Measurements from ENCODE around the gene TRABD. TPM values are rescaled to one million over a fixed set of nuclear protein-coding genes. Genes with fewer than 3 reads are reported as not detected.

The TRABD gene
- polyA plus RNA-seq, 1 of the 3 experiments (the other 2 are of a cell fraction): 50.6 TPM

- Histone ChIP-seq H3K9ac (no peak overlapping the region), H3K9me3 (no peaks in the 10 kb centered on the region), H3K9me2 (no peaks in the 10 kb centered on the region), H2AFZ (ENCODE audit: low read depth) (no peak overlapping the region), H3F3A (replicated peaks; ENCODE audit: insufficient read depth) (no peaks in the 10 kb centered on the region), H3K4me3 (ENCODE audit: low read depth in 2 of 2, low read length in 1 of 2) (no peak overlapping the region), H3K4me2 (no peak overlapping the region), H3K27ac (ENCODE audit: low read depth in 2 of 2, low read length in 1 of 2) (no peak overlapping the region), H3K4me1 (ENCODE audit: control insufficient read depth in 1 of 2, insufficient read depth in 2 of 2, low read depth in 1 of 2, low read length in 1 of 2) (no peaks in the 10 kb centered on the region), H3K27me3 (ENCODE audit: insufficient read depth) (no peaks in the 10 kb centered on the region), H3K79me2 (ENCODE audit: insufficient read depth) (peaks cover 11% of the 10 kb centered on the region; the same call in 1 of the 2 replicates), H3K36me3 (replicated peaks in 1 of 2; ENCODE audit: control insufficient read depth in 1 of 2, insufficient read depth in 2 of 2, low read length in 1 of 2) (peaks cover 0 to 42% of the 10 kb centered on the region in 2 experiments), H4K20me1 (ENCODE audit: insufficient read depth) (no peaks in the 10 kb centered on the region)
- ChIA-PET CTCF (interaction anchor here (0.6 to 1.4 kb wide), 4 partner anchors 11 to 77 kb away, joined by 3 to 5 read pairs (median 3); no protein-coding TSS in a partner anchor), POLR2A (interaction anchor here (0.6 kb wide), 1 partner anchor 920 kb away, joined by 4 read pairs; no protein-coding TSS in a partner anchor)
- 97% methylated on average over 26 of the region's 31 CpGs for WGBS (ENCODE audit: low lambda C conversion rate)
- TF ChIP-seq MAX (IDR thresholded peaks at IDR 0.05; ENCODE audit: low read depth) (no peak), FOSL2 (IDR thresholded peaks at IDR 0.05; ENCODE audit: borderline replicate concordance, low read depth) (no peak)
- DNase-seq: no peak
These were observed 40.6 kb downstream of the TRABD start for GRCh38 chr22:50226063-50226874.

GRCh38 chr22:50226875-50227165, 41.1 kb downstream of the TRABD start:
- no peak overlapping the region for H3K4me3 ChIP-seq (ENCODE audit: low read depth in 2 of 2, low read length in 1 of 2)
- ChIA-PET CTCF (interaction anchor here (0.9 to 2.1 kb wide), 5 partner anchors 10 to 272 kb away, joined by 3 to 13 read pairs (median 3); no protein-coding TSS in a partner anchor), POLR2A (no interaction called here)
- no peak overlapping the region for H2AFZ ChIP-seq (ENCODE audit: low read depth)
- no peak for DNase-seq
- no peaks in the 10 kb centered on the region for H3K9me2 ChIP-seq
- H3K4me2 ChIP-seq: no peak overlapping the region
- H3F3A ChIP-seq (replicated peaks; ENCODE audit: insufficient read depth): no peaks in the 10 kb centered on the region
- no peaks in the 10 kb centered on the region for H3K27me3 ChIP-seq (ENCODE audit: insufficient read depth)
- no peak overlapping the region for H3K27ac ChIP-seq (ENCODE audit: low read depth in 2 of 2, low read length in 1 of 2)
- H3K9ac ChIP-seq: no peak overlapping the region
- no peaks in the 10 kb centered on the region for H3K9me3 ChIP-seq
- H3K79me2 ChIP-seq (ENCODE audit: insufficient read depth): peaks cover 11% of the 10 kb centered on the region; the same call in 1 of the 2 replicates
- H3K36me3 ChIP-seq (replicated peaks in 1 of 2; ENCODE audit: control insufficient read depth in 1 of 2, insufficient read depth in 2 of 2, low read length in 1 of 2): peaks cover 0 to 36% of the 10 kb centered on the region in 2 experiments
- no peaks in the 10 kb centered on the region for H4K20me1 ChIP-seq (ENCODE audit: insufficient read depth)
- no peaks in the 10 kb centered on the region for H3K4me1 ChIP-seq (ENCODE audit: control insufficient read depth in 1 of 2, insufficient read depth in 2 of 2, low read depth in 1 of 2, low read length in 1 of 2)
- 100% methylated on average over 4 of the region's 18 CpGs for WGBS (ENCODE audit: low lambda C conversion rate)
- TF ChIP-seq JUND (IDR thresholded peaks at IDR 0.05) (no peak), SMC3 (IDR thresholded peaks at IDR 0.05; ENCODE audit: low read depth, low read length) (no peak), EZH2phosphoT487 (IDR thresholded peaks at IDR 0.05; ENCODE audit: borderline replicate concordance, low read depth) (no peak), ZBTB33 (IDR thresholded peaks at IDR 0.05; ENCODE audit: borderline replicate concordance, low read depth) (no peak), TEAD4 (IDR thresholded peaks at IDR 0.05; ENCODE audit: borderline replicate concordance, insufficient read depth) (no peak), TAF1 (IDR thresholded peaks at IDR 0.05; ENCODE audit: borderline replicate concordance, low read depth, low read length) (no peak), GABPA (IDR thresholded peaks at IDR 0.05; ENCODE audit: low read depth) (no peak), EP300 (IDR thresholded peaks at IDR 0.05; ENCODE audit: borderline replicate concordance in 1 of 2, low read depth in 1 of 2, low read length in 1 of 2) (no peak), MXI1 (IDR thresholded peaks at IDR 0.05; ENCODE audit: low read depth, low read length) (no peak), REST (IDR thresholded peaks at IDR 0.05; ENCODE audit: low read depth, low read length) (no peak), YY1 (IDR thresholded peaks at IDR 0.05; ENCODE audit: low read depth) (no peak), CTCF (IDR thresholded peaks at IDR 0.05) (no peak), USF1 (IDR thresholded peaks at IDR 0.05; ENCODE audit: borderline replicate concordance, low read depth) (no peak), FOSL2 (IDR thresholded peaks at IDR 0.05; ENCODE audit: borderline replicate concordance, low read depth) (no peak), CHD2 (IDR thresholded peaks at IDR 0.05; ENCODE audit: low read length, partially characterized antibody) (no peak), RCOR1 (IDR thresholded peaks at IDR 0.05; ENCODE audit: low read length) (no peak), ELF1 (IDR thresholded peaks at IDR 0.05) (no peak)

Measured in SK-N-SH (cell line).